GM21619 (cell line): ENCODE measurements around the gene TARS3.

ENCODE experiments used
- ATAC-seq: cut with Tn5 transposase; IDR thresholded peaks from one replicate; pipeline ENCODE4 v1.9.1; 2021; ENCODE audit not compliant: unreplicated experiment

The TARS3 gene

GRCh38 chr15:101609742-101610610 lies 114.3 kb downstream of the TARS3 start:
- no peak for ATAC-seq

- ATAC-seq = no peak
Observed at GRCh38 chr15:101608201-101608600, 116.1 kb downstream of the TARS3 start.

- ATAC-seq = no peak
Observed at GRCh38 chr15:101607108-101607507, 117.2 kb downstream of the TARS3 start.

- ATAC-seq = no peak
Observed at GRCh38 chr15:101604124-101604874, 120.0 kb downstream of the TARS3 start.
